Ishikawa (cell line): ENCODE measurements around the gene HOXD8.

Source experiments
- CEBPB ChIP-seq: IDR thresholded peaks from 2 replicates; pipeline ENCODE4 v1.6.1; 2012
- CREB1 ChIP-seq: IDR thresholded peaks from 2 replicates; pipeline ENCODE4 v1.6.1; 2012; ENCODE audit warnings: low read depth
- EGR1 ChIP-seq: IDR thresholded peaks from 2 replicates; pipeline ENCODE4 v1.6.1; 2012
- EP300 ChIP-seq: IDR thresholded peaks from 2 replicates; pipeline ENCODE4 v1.6.1; 2012; ENCODE audit warnings: borderline replicate concordance
- FOXM1 ChIP-seq: IDR thresholded peaks from 2 replicates; pipeline ENCODE4 v1.6.1; 2012; ENCODE audit warnings: low read depth, borderline replicate concordance
- NFIC ChIP-seq: IDR thresholded peaks from 2 replicates; pipeline ENCODE4 v1.6.1; 2012
- RAD21 ChIP-seq: IDR thresholded peaks from 2 replicates; pipeline ENCODE4 v1.6.1; 2012; ENCODE audit warnings: low read depth
- TAF1 ChIP-seq: IDR thresholded peaks from 2 replicates; pipeline ENCODE4 v1.6.1; 2012; ENCODE audit warnings: low read depth, mild to moderate bottlenecking
- TCF12 ChIP-seq: IDR thresholded peaks from 2 replicates; pipeline ENCODE4 v1.6.1; 2012; ENCODE audit warnings: low read depth
- TEAD4 ChIP-seq: IDR thresholded peaks from 2 replicates; pipeline ENCODE4 v1.6.1; 2012
- YY1 ChIP-seq: IDR thresholded peaks from 2 replicates; pipeline ENCODE4 v1.6.1; 2012; ENCODE audit warnings: low read depth
- ZBTB7A ChIP-seq: IDR thresholded peaks from 2 replicates; pipeline ENCODE4 v1.6.1; 2012; ENCODE audit warnings: low read depth
- TF ChIP-seq, protein P1 (sequence below): IDR thresholded peaks from 2 replicates; pipeline ENCODE4 v1.6.1; 2012
- TF ChIP-seq, protein P2 (sequence below): IDR thresholded peaks from 2 replicates; pipeline ENCODE4 v1.6.1; 2012; ENCODE audit warnings: low read depth, mild to moderate bottlenecking
- TF ChIP-seq, protein P3 (sequence below): IDR thresholded peaks from 2 replicates; pipeline ENCODE4 v1.6.1; 2012

Gene HOXD8

DNA sequence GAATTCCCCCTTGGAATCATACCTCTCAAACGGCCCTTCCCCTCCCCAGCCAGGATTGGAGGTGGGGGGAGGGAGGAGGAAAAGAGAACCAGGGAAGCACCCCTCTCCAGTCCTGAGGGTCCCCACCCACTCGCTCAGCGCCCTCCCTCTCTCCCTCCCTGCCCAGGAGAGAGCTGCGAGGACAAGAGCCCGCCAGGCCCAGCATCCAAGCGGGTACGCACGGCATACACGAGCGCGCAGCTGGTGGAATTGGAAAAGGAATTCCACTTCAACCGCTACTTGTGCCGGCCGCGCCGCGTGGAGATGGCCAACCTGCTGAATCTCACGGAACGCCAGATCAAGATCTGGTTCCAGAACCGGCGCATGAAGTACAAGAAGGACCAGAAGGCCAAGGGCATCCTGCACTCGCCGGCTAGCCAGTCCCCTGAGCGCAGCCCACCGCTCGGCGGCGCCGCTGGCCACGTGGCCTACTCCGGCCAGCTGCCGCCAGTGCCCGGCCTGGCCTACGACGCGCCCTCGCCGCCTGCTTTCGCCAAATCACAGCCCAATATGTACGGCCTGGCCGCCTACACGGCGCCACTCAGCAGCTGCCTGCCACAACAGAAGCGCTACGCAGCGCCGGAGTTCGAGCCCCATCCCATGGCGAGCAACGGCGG is 42.0 kb downstream of the HOXD8 start:
- no peak for TF ChIP-seq FOXM1
- no peak for TF ChIP-seq TEAD4
- TF ChIP-seq, protein P1, sequence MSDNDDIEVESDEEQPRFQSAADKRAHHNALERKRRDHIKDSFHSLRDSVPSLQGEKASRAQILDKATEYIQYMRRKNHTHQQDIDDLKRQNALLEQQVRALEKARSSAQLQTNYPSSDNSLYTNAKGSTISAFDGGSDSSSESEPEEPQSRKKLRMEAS = no peak
- no peak for TF ChIP-seq EP300
- no peak for TF ChIP-seq TAF1
- TF ChIP-seq ZBTB7A = no peak
- TF ChIP-seq NFIC = no peak
- TF ChIP-seq, protein P2, sequence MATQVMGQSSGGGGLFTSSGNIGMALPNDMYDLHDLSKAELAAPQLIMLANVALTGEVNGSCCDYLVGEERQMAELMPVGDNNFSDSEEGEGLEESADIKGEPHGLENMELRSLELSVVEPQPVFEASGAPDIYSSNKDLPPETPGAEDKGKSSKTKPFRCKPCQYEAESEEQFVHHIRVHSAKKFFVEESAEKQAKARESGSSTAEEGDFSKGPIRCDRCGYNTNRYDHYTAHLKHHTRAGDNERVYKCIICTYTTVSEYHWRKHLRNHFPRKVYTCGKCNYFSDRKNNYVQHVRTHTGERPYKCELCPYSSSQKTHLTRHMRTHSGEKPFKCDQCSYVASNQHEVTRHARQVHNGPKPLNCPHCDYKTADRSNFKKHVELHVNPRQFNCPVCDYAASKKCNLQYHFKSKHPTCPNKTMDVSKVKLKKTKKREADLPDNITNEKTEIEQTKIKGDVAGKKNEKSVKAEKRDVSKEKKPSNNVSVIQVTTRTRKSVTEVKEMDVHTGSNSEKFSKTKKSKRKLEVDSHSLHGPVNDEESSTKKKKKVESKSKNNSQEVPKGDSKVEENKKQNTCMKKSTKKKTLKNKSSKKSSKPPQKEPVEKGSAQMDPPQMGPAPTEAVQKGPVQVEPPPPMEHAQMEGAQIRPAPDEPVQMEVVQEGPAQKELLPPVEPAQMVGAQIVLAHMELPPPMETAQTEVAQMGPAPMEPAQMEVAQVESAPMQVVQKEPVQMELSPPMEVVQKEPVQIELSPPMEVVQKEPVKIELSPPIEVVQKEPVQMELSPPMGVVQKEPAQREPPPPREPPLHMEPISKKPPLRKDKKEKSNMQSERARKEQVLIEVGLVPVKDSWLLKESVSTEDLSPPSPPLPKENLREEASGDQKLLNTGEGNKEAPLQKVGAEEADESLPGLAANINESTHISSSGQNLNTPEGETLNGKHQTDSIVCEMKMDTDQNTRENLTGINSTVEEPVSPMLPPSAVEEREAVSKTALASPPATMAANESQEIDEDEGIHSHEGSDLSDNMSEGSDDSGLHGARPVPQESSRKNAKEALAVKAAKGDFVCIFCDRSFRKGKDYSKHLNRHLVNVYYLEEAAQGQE = no peak
- TF ChIP-seq CREB1 = no peak
- TF ChIP-seq EGR1 = no peak

DNA sequence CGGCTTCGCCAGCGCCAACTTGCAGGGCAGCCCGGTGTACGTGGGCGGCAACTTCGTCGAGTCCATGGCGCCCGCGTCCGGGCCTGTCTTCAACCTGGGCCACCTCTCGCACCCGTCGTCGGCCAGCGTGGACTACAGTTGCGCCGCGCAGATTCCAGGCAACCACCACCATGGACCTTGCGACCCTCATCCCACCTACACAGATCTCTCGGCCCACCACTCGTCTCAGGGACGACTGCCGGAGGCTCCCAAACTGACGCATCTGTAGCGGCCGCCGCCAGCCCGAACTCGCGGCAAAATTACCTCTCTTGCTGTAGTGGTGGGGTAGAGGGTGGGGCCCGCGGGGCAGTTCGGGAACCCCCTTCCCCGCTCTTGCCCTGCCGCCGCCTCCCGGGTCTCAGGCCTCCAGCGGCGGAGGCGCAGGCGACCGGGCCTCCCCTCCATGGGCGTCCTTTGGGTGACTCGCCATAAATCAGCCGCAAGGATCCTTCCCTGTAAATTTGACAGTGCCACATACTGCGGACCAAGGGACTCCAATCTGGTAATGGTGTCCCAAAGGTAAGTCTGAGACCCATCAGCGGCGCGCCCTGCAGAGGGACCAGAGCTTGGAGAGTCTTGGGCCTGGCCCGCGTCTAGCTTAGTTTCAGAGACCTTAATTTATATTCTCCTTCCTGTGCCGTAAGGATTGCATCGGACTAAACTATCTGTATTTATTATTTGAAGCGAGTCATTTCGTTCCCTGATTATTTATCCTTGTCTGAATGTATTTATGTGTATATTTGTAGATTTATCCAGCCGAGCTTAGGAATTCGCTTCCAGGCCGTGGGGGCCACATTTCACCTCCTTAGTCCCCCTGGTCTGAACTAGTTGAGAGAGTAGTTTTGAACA is 42.7 kb downstream of the HOXD8 start:
- no peak for TF ChIP-seq CREB1
- TF ChIP-seq EGR1 = no peak
- TF ChIP-seq YY1 = no peak
- TF ChIP-seq CEBPB = no peak
- no peak for TF ChIP-seq TCF12
- TF ChIP-seq, protein P3, sequence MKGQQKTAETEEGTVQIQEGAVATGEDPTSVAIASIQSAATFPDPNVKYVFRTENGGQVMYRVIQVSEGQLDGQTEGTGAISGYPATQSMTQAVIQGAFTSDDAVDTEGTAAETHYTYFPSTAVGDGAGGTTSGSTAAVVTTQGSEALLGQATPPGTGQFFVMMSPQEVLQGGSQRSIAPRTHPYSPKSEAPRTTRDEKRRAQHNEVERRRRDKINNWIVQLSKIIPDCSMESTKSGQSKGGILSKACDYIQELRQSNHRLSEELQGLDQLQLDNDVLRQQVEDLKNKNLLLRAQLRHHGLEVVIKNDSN = no peak
- no peak for TF ChIP-seq NFIC
- TF ChIP-seq, protein P1 = no peak
- TF ChIP-seq ZBTB7A = no peak
- TF ChIP-seq, protein P2 = no peak
- no peak for TF ChIP-seq TAF1
- TF ChIP-seq EP300 = no peak
- no peak for TF ChIP-seq TEAD4
- no peak for TF ChIP-seq FOXM1
- no peak for TF ChIP-seq RAD21

DNA sequence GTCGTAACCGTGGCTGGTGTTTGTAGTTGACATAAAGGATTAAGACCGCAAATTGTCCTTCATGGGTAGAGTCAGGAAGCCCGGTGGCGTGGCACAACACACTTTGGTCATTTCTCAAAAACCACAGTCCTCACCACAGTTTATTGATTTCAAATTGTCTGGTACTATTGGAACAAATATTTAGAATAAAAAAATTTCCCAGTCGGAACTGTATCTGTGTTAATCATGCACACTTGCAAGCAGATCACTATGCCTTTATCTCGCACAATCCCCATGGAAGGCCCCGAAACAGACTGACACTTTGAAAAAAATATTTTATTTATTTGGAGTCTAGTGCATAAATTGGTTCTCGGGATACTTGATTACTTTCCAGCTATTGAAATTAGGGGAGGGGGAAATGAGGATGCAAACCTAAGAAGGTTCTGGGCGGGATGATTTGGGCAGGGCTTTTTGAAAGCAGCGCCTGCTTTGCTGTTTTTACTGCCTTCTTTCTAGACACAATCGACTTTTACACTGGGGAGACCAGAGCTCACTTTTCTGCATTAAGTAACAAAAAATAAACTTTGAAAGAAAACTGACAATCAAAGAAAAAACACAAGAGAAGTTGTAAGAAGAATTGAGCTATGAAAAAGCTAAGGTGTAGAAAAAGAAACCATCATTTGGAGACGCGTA is 43.5 kb downstream of the HOXD8 start:
- TF ChIP-seq CEBPB (no peak), EP300 (no peak)

DNA sequence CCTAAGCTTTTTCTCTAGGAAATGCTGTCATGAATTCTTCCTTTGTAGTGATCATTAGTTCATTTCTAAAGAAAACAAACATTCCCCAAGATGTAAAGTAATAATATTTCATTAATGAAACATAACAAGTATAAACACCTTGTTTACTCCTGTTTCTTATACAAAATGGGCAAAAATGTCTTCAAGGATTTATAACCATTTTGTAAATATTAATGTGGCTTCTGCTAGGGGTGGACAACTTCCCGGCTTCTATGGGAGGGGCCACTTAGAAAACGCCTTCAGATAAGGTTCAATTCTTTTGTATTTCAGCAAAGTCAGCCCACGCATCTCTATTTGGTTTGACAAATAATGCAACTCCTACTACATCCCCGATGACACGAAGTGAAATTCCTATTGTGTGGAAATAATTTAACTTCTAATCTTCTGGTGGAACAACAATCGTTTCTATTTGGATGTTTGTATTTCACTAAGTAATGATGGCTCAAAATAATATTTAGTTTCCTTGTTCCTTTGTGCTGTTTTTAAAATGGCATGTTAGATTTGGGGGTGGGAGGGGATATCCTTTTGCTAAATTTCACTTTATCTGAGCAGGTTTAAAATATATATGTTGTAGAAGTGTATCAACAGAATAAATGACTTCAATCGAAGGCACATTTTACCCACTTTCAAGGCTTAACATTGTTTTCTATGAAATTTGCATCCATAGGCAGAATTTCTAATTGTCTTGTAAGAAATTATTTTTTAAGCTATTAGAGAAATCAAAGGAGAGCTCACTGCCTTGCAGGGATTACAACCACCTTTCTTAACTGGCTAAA is 44.3 kb downstream of the HOXD8 start:
- TF ChIP-seq YY1 = no peak
- TF ChIP-seq, protein P2 = no peak
- TF ChIP-seq, protein P1 = no peak
